Uterus (tissue), 2 donors: Measurements from ENCODE around the gene NEMP1.

Experiments
- CTCF ChIP-seq, 4 experiments: fragments of 200-600 bp in 2 of 4; fragments of 450-650 bp in 2 of 4; sonication (generic) in 2 of 4; IDR thresholded peaks; one replicate each; pipeline ENCODE4 v1.5.1; 2016 to 2019; ENCODE audit warnings: antibody characterized with exemption in 4 of 4, mild to moderate bottlenecking in 2 of 4, moderate library complexity in 1 of 4
- POLR2A ChIP-seq, 2 donors: fragments of 450-650 bp; IDR thresholded peaks; one replicate each; pipeline ENCODE4 v1.6.1; 2016; ENCODE audit warnings: antibody characterized with exemption in 2 of 2, mild to moderate bottlenecking in 1 of 2, moderate library complexity in 1 of 2

- TF ChIP-seq CTCF (IDR thresholded peaks at IDR 0.05) = no peak
- TF ChIP-seq POLR2A (IDR thresholded peaks at IDR 0.05) = peak in 1 of 2 donors; percentile 39
These were observed 7.5 kb upstream of the NEMP1 start for GRCh38 chr12:57085999-57086492.
